ENCODE results near the gene C18orf54.
A peak's percentile ranks its signal among the peaks of the same experiment; 100 is the strongest.

The C18orf54 gene

DNA sequence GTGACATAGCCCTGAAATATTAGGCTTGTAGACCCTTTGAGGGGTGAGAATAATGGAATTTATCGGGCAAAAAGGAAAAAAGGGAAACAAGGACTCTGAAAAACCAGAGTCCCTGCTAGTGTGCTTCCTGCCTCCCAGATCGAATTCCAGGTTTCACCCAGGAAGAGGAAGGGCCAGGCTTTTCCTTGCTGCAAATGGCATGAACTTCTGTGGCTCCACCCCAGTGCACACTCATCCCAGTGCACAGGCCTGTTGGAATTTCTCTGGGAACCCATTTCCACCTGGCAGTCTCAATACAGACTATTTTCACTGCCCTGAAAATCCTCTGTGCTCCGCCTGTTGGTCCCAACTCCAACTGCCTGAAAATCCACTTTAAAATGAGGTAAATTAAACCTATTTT is 29.9 kb downstream of the C18orf54 start:
- no peak for DNase-seq

DNA sequence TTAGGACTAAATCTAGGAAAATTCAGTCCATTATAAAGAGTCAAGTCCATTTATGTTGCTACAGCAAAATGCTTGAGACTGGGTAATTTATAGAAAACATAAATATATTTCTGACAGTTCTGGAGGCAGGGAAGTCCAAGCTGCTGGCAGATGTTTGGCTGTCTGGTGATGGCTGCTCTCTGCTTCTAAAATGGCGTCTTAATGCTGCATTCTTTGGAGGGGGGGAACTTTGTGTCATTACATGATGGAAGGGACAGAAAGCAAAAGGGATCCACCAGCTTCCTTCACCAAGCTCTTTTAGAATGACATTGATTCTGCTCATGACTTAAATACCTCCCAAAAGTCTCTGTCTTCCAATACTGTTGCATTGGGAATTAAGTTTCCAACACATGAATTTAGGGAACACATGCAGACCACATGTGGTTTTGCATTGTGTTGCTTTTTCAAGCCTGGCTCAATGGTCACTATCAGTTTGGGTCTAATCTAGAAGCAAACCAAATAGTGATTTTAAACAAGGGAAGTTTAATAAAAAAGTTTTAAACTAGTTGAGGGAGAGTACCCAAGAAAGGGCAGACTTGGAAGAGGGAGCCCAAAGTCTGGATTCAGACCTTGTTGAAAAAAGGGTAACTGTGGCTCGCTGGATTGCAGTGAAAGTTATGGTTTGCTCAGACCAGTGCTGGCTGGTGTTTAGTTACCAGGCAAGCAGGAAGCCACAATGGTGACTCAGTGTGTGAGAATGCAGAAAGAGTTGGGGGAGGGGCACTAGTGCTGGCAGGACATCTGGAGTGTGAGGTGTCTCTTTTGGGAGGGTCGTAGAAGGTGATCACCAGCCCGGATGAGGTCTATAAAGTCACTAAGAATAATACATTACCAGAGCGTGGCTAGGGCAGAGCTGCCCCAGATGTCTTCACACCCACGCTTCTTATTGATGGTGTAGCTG is 30.8 kb downstream of the C18orf54 start:
- DNase-seq = no peak

DNA sequence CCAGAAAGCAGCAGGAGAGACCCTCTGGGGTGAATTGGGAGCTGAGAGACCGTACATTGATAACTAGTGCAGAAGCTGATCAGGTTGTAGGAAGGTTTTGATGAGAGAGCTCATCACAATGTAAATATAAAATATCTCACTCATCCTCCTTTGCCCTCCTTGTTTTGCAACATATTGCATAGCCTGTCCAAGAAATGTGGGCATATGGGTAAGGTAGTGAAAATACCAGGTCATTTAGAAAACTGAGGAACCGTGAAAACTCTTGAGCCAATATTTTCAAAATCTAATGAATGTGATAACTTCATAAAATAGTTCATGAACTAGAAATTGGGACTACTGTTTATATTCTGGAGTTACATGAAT is 31.4 kb downstream of the C18orf54 start:
- DNase-seq = no peak

DNA sequence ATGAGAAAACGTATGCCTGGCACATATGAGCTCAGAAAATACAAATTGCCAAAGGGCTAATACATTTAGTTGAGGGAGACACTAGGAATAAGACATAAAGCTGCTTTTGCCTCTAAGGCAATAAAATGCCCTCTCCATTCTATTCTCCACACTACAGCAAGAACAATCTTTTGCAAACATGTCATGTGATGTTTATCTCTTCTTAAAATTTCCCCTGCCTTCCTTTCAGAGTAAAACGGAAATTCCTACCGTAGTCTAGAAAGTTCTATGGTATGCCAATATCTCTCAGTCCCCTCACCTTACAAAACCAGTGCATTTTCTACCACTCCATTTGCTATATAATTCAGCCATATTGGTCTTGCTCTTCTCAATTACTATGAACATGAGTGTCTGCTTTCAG is 33.1 kb downstream of the C18orf54 start:
- DNase-seq = no peak

DNA sequence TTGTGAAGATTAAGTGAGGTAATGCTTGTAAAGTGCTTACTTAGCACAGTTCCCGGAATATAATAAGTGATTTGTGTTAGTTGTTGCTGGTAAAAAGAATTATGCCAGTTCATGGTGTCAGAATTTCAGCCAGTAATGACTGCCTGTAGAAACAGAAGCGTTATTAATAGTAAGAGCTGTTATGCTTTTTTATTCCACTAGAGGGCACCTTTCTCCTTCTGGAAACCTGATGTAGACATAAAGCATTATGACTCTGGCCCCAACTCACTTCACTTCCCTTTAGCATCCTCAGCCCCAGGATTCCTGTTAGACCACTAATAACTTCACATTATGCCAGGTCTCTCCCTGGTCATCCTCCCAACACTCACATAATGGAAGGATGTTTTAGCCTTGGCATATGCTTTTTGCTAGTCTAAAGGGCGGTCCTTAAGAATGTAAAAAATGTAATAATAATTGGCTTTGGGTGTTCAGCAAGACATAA is 34.9 kb downstream of the C18orf54 start:
- DNase-seq = peak; percentile 71

DNA sequence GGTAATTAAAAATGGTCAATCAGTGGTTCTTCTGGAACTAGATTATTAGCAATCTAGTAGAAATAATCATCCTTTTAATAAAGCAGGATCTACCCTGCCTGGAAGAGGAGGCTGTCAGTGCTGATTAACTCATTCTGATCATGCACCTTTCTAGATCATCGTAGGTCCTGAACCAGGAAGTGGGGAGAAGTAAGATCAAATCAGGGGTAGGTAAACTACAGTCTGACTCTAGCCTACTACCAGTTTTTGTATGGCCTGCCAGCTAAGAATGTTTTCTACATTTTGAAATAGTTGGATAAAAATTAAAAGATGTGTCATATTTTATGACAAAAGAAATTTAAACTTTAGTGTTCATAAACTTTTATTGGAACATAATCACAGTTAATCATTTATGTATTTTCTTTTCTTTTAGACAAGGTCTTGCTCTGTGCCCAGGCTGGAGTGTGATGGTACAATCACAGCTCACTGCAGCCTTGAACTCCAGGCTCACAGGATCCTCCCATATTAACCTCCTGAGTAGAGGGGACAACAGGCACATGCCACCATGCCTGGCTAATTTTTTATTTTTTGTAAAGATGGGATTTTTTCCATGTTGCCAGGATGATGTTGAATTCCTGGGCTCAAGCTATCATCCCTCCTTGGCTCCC is 36.1 kb downstream of the C18orf54 start:
- no peak for DNase-seq

DNA sequence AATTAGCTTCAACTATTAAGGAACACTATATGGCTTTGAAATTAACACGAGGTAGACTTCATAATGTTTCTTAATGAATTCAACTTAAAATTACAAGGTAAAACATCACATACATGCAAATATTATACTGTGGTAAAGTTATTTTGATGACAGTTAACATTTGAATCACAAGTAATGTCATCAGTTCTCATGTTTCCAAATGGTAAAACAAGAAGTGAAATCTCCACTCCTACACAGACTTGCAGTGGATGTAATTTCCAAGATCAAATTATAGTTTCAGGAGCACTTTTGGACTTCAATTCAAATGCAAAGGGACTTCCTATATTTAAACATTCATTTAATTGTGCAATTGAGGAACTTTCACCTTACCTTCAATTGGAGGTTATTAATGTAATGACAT is 39.1 kb downstream of the C18orf54 start:
- DNase-seq = no peak

DNA sequence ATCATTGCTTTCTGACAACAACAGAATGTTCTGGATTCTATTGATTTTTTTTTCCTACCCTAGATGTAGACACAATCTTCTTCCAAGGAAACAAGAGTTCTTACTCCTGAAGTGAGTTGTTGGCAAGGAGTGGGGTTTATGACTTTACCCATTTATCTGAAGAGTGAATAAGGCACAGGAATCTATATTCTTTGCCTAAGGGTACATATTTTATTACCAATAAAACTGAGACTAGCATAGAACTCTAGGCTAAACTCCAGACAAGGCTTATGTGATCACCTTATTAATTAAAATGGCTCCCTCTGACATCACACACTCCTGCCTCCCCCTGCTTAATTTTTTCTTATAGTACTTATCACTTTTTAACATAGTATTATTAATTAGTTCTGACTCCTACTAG is 47.6 kb downstream of the C18orf54 start:
- DNase-seq = no peak

DNA sequence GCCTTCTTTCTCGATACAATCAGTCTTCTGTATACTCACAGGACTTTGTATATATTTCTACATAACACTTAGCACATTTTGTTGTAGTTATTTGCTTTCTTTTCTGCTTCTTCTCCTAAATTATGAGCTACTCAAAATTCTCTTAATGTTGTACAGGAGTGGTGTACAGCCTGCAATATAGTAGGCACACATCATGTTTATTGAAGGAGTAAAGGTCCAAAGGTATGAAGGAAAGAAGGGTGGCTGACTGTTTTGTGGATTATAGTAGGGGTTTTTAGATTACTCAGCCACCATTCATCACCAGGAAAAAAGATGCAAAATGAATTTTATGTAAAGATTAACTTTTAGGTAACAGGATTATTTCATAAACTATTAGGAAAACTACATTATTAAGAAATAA is 54.1 kb downstream of the C18orf54 start:
- no peak for DNase-seq

DNA sequence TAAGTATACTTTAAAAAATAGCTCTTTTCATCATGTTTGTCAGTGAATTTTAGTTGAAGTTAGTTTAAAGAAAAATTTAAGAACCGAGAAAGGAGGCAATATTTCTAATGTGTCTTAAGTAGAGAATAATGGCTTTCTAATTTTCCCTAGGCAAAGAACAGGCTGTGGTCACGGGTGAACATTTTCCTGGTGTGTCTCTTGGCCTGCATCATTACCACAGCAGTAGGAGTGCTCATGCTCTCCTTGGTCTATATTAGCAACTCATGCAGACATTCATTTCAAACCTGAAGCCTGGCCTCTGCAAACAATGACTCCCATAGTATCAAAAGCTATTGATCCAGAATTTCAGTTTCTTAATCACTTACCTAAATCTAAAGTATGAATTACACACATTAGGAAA is 57.4 kb downstream of the C18orf54 start:
- DNase-seq = no peak

DNA sequence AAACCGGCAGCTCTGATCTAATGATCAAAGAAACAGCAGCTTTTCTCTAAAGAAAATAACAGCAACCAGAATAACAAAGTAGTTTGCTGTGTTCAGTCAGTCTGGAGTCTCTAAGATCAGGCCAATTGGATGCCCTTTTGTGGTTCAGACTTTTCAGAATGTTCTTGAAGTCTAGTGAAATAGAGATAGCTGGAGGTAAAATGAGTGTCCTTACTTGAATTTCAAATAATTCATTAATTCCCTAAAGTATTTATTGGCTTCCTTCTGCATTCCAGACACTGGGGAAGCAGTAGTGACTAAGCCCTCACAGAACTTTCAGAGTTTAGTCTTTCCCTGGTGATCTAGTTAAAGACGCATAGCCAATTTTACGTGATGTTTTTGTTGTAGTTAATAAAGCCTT is 58.7 kb downstream of the C18orf54 start:
- no peak for DNase-seq

DNA sequence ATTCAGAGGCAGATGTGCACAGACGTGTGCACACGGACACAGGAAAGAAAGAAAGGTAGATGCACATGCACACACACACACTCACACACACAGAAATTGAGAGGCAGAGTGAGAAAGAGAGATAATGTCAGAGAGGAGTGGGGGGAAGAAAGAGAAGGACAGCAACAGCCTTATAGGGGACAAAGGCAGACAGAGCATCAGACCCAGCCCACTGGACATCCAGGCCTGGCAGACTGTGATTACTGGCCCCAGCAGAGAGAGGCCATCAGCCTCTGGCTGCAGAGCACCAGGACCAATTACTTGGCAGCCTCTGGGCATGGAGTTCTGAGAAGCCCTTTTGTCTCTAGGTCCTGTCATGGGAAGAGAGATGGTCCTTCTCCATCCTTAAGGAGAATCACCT is 66.1 kb downstream of the C18orf54 start:
- no peak for DNase-seq

DNA sequence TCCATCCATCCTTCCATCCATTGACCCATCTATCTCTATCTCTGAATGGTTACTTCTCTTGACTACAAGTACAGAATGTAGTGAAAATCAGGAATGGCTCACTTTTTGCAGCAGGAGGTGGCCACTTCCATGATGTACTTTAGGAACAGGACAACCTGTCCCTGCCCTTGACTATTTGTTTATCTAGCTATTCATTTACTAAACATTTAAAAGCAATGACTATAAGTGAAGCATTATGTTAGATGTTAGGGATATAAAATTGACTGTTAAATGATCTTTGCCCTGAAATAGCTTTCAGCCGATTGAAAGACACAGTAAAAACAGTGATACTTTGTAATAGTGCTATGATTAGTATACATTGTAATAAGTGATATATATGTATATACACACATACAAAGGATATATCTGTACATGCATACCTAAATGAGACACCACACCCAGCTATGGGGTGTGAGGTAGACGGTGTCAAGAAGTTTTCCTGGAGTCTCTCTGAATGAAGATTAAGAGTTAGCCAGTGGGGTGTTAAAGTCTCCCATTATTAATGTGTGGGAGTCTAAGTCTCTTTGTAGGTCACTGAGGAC is 68.5 kb downstream of the C18orf54 start:
- no peak for DNase-seq

Measured in NCI-H345 (cell line).